ENCODE results near the gene ABTB1.
A peak's percentile ranks its signal among the peaks of the same experiment; 100 is the strongest.

Gene ABTB1

GRCh38 chr3:127676456-127676855, 3.7 kb downstream of the ABTB1 start:
- Histone ChIP-seq H3K14ac (ENCODE audit: low read length) (no peak overlapping the region), H3K36me3 (ENCODE audit: control insufficient read depth in 1 of 2, insufficient read depth in 2 of 2, low read length in 2 of 2) (no peaks in the 10 kb centered on the region), H3K9ac (ENCODE audit: low read length) (no peak overlapping the region), H4K12ac (ENCODE audit: low read depth, low read length) (no peak overlapping the region), H3K4me3 (ENCODE audit: low read depth, low read length) (no peak overlapping the region), H4K8ac (ENCODE audit: low read depth, low read length) (no peak overlapping the region), H4K91ac (ENCODE audit: low read depth, low read length) (no peak overlapping the region), H2BK120ac (ENCODE audit: insufficient read depth, low read length, poor library complexity) (no peak overlapping the region), H3K18ac (ENCODE audit: low read length) (no peak overlapping the region), H2AK5ac (ENCODE audit: low read length) (no peak overlapping the region), H3K4ac (ENCODE audit: low read depth, low read length) (no peak overlapping the region), H3K79me1 (ENCODE audit: low read length) (peaks cover 9% of the 10 kb centered on the region), H3K27ac (ENCODE audit: low read depth, low read length) (no peak overlapping the region), H3K27me3 (ENCODE audit: insufficient read depth, low read length) (no peaks in the 10 kb centered on the region), H3K23ac (ENCODE audit: low read length) (no peak overlapping the region), H3K9me3 (ENCODE audit: insufficient read depth, low read depth, low read length) (no peaks in the 10 kb centered on the region), H3K79me2 (ENCODE audit: control insufficient read depth, insufficient read depth, low read length, poor library complexity) (no peaks in the 10 kb centered on the region), H2BK12ac (ENCODE audit: low read length) (no peak overlapping the region), H3K4me2 (ENCODE audit: low read length) (no peak overlapping the region), H2BK5ac (ENCODE audit: low read depth, low read length, poor library complexity) (no peak overlapping the region), H2AFZ (ENCODE audit: insufficient read depth, low read length, poor library complexity) (no peak overlapping the region), H3K4me1 (ENCODE audit: control insufficient read depth in 1 of 2, insufficient read depth in 2 of 2, low read length in 2 of 2) (peaks cover 6 to 10% of the 10 kb centered on the region in 2 experiments)
- no CpG with 5 or more reads among the region's 4 CpGs for whole genome bisulfite sequencing (ENCODE audit: extremely low coverage, insufficient coverage, insufficient read length)
- DNase-seq, result no peak

GRCh38 chr3:127676921-127677351, 4.2 kb downstream of the ABTB1 start:
- Histone ChIP-seq H2BK12ac (ENCODE audit: low read length) (no peak overlapping the region), H3K9me3 (ENCODE audit: insufficient read depth, low read depth, low read length) (no peaks in the 10 kb centered on the region), H3K9ac (ENCODE audit: low read length) (no peak overlapping the region), H3K14ac (ENCODE audit: low read length) (no peak overlapping the region), H3K18ac (ENCODE audit: low read length) (no peak overlapping the region), H3K36me3 (ENCODE audit: control insufficient read depth in 1 of 2, insufficient read depth in 2 of 2, low read length in 2 of 2) (no peaks in the 10 kb centered on the region), H4K8ac (ENCODE audit: low read depth, low read length) (no peak overlapping the region), H2BK120ac (ENCODE audit: insufficient read depth, low read length, poor library complexity) (no peak overlapping the region), H2BK5ac (ENCODE audit: low read depth, low read length, poor library complexity) (no peak overlapping the region), H2AFZ (ENCODE audit: insufficient read depth, low read length, poor library complexity) (no peak overlapping the region), H3K4me1 (ENCODE audit: control insufficient read depth in 1 of 2, insufficient read depth in 2 of 2, low read length in 2 of 2) (peaks cover 6 to 10% of the 10 kb centered on the region in 2 experiments), H2AK5ac (ENCODE audit: low read length) (no peak overlapping the region), H3K4ac (ENCODE audit: low read depth, low read length) (no peak overlapping the region), H3K27me3 (ENCODE audit: insufficient read depth, low read length) (no peaks in the 10 kb centered on the region), H3K79me1 (ENCODE audit: low read length) (peaks cover 8% of the 10 kb centered on the region), H3K4me2 (ENCODE audit: low read length) (no peak overlapping the region), H4K91ac (ENCODE audit: low read depth, low read length) (no peak overlapping the region), H3K27ac (ENCODE audit: low read depth, low read length) (no peak overlapping the region), H3K23ac (ENCODE audit: low read length) (no peak overlapping the region), H4K12ac (ENCODE audit: low read depth, low read length) (no peak overlapping the region), H3K79me2 (ENCODE audit: control insufficient read depth, insufficient read depth, low read length, poor library complexity) (no peaks in the 10 kb centered on the region), H3K4me3 (ENCODE audit: low read depth, low read length) (no peak overlapping the region)
- WGBS (ENCODE audit: extremely low coverage, insufficient coverage, insufficient read length), result no CpG with 5 or more reads among the region's 21 CpGs
- peak in 1 of 2 donors; percentile 36 for DNase-seq

- peaks cover 3 to 6% of the 10 kb centered on the region in 2 experiments for H3K4me1 ChIP-seq (ENCODE audit: control insufficient read depth in 1 of 2, insufficient read depth in 2 of 2, low read length in 2 of 2)
- H4K12ac ChIP-seq (ENCODE audit: low read depth, low read length), result no peak overlapping the region
- no peaks in the 10 kb centered on the region for H3K9me3 ChIP-seq (ENCODE audit: insufficient read depth, low read depth, low read length)
- H2BK5ac ChIP-seq (ENCODE audit: low read depth, low read length, poor library complexity), result no peak overlapping the region
- H3K9ac ChIP-seq (ENCODE audit: low read length), result no peak overlapping the region
- no peak overlapping the region for H3K4me2 ChIP-seq (ENCODE audit: low read length)
- H2BK12ac ChIP-seq (ENCODE audit: low read length), result no peak overlapping the region
- no peaks in the 10 kb centered on the region for H3K27me3 ChIP-seq (ENCODE audit: insufficient read depth, low read length)
- H3K79me2 ChIP-seq (ENCODE audit: control insufficient read depth, insufficient read depth, low read length, poor library complexity), result no peaks in the 10 kb centered on the region
- H3K18ac ChIP-seq (ENCODE audit: low read length), result no peak overlapping the region
- no peak overlapping the region for H3K4ac ChIP-seq (ENCODE audit: low read depth, low read length)
- no peak overlapping the region for H2AK5ac ChIP-seq (ENCODE audit: low read length)
- no peak overlapping the region for H3K14ac ChIP-seq (ENCODE audit: low read length)
- no peak for DNase-seq
- H3K4me3 ChIP-seq (ENCODE audit: low read depth, low read length), result no peak overlapping the region
- H3K36me3 ChIP-seq (ENCODE audit: control insufficient read depth in 1 of 2, insufficient read depth in 2 of 2, low read length in 2 of 2), result no peaks in the 10 kb centered on the region
- no peak overlapping the region for H2AFZ ChIP-seq (ENCODE audit: insufficient read depth, low read length, poor library complexity)
- WGBS (ENCODE audit: extremely low coverage, insufficient coverage, insufficient read length), result no CpG with 5 or more reads among the region's 17 CpGs
- no peak overlapping the region for H3K27ac ChIP-seq (ENCODE audit: low read depth, low read length)
- no peak overlapping the region for H4K91ac ChIP-seq (ENCODE audit: low read depth, low read length)
- no peak overlapping the region for H4K8ac ChIP-seq (ENCODE audit: low read depth, low read length)
- peaks cover 2% of the 10 kb centered on the region for H3K79me1 ChIP-seq (ENCODE audit: low read length)
- no peak overlapping the region for H3K23ac ChIP-seq (ENCODE audit: low read length)
- H2BK120ac ChIP-seq (ENCODE audit: insufficient read depth, low read length, poor library complexity), result no peak overlapping the region
Measured at GRCh38 chr3:127677541-127678314, 5.0 kb downstream of the ABTB1 start.

- Histone ChIP-seq H3K4me2 (ENCODE audit: low read length) (no peak overlapping the region), H3K18ac (ENCODE audit: low read length) (no peak overlapping the region), H3K79me2 (ENCODE audit: control insufficient read depth, insufficient read depth, low read length, poor library complexity) (no peaks in the 10 kb centered on the region), H2BK12ac (ENCODE audit: low read length) (no peak overlapping the region), H3K27me3 (ENCODE audit: insufficient read depth, low read length) (no peaks in the 10 kb centered on the region), H4K8ac (ENCODE audit: low read depth, low read length) (no peak overlapping the region), H3K4ac (ENCODE audit: low read depth, low read length) (no peak overlapping the region), H4K91ac (ENCODE audit: low read depth, low read length) (no peak overlapping the region), H2AK5ac (ENCODE audit: low read length) (no peak overlapping the region), H3K14ac (ENCODE audit: low read length) (no peak overlapping the region), H3K4me1 (ENCODE audit: control insufficient read depth in 1 of 2, insufficient read depth in 2 of 2, low read length in 2 of 2) (peaks cover 3% of the 10 kb centered on the region in 2 experiments), H3K23ac (ENCODE audit: low read length) (no peak overlapping the region), H4K12ac (ENCODE audit: low read depth, low read length) (no peak overlapping the region), H3K9me3 (ENCODE audit: insufficient read depth, low read depth, low read length) (no peaks in the 10 kb centered on the region), H3K79me1 (ENCODE audit: low read length) (no peaks in the 10 kb centered on the region), H3K27ac (ENCODE audit: low read depth, low read length) (no peak overlapping the region), H2BK5ac (ENCODE audit: low read depth, low read length, poor library complexity) (no peak overlapping the region), H3K4me3 (ENCODE audit: low read depth, low read length) (no peak overlapping the region), H2BK120ac (ENCODE audit: insufficient read depth, low read length, poor library complexity) (no peak overlapping the region), H2AFZ (ENCODE audit: insufficient read depth, low read length, poor library complexity) (no peak overlapping the region), H3K36me3 (ENCODE audit: control insufficient read depth in 1 of 2, insufficient read depth in 2 of 2, low read length in 2 of 2) (no peaks in the 10 kb centered on the region), H3K9ac (ENCODE audit: low read length) (no peak overlapping the region)
- no CpG with 5 or more reads among the region's 8 CpGs for WGBS (ENCODE audit: extremely low coverage, insufficient coverage, insufficient read length)
- no peak for DNase-seq
Measured at GRCh38 chr3:127678315-127678599, 5.5 kb downstream of the ABTB1 start.

Measured in trophoblast cell (in vitro differentiated cells and primary cell).